Uterus (tissue), 2 donors: Measurements from ENCODE around the gene TMEM92.

Experiments
- CTCF ChIP-seq, 4 experiments: fragments of 200-600 bp in 2 of 4; fragments of 450-650 bp in 2 of 4; sonication (generic) in 2 of 4; IDR thresholded peaks; one replicate each; pipeline ENCODE4 v1.5.1; 2016 to 2019; ENCODE audit warnings: antibody characterized with exemption in 4 of 4, mild to moderate bottlenecking in 2 of 4, moderate library complexity in 1 of 4
- POLR2A ChIP-seq, 2 donors: fragments of 450-650 bp; IDR thresholded peaks; one replicate each; pipeline ENCODE4 v1.6.1; 2016; ENCODE audit warnings: antibody characterized with exemption in 2 of 2, mild to moderate bottlenecking in 1 of 2, moderate library complexity in 1 of 2

- TF ChIP-seq CTCF (IDR thresholded peaks at IDR 0.05) (peak in 1 of 4 experiments; percentile 4), POLR2A (IDR thresholded peaks at IDR 0.05) (no peak)
Measured at GRCh38 chr17:50270435-50271362, 3.6 kb upstream of the TMEM92 start.
